HG03196 (cell line): ENCODE measurements around the gene MGAT4C.

ENCODE experiments used
- ATAC-seq: cut with Tn5 transposase; IDR thresholded peaks from one replicate; pipeline ENCODE4 v1.9.1; 2021; ENCODE audit not compliant: unreplicated experiment

The MGAT4C gene

GRCh38 chr12:86230516-86231146 lies 25.6 kb downstream of the MGAT4C start:
- ATAC-seq: no peak

- ATAC-seq: no peak
Measured at GRCh38 chr12:86229772-86230171, 26.4 kb downstream of the MGAT4C start.

- no peak for ATAC-seq
Measured at GRCh38 chr12:86228656-86229055, 27.5 kb downstream of the MGAT4C start.

GRCh38 chr12:86226481-86226880 lies 29.7 kb downstream of the MGAT4C start:
- no peak for ATAC-seq

GRCh38 chr12:86216591-86216990 lies 39.6 kb downstream of the MGAT4C start:
- ATAC-seq: no peak

- ATAC-seq: no peak
Measured at GRCh38 chr12:86213012-86213411, 43.2 kb downstream of the MGAT4C start.

GRCh38 chr12:86198696-86199444 lies 57.3 kb downstream of the MGAT4C start:
- no peak for ATAC-seq

- ATAC-seq: no peak
Measured at GRCh38 chr12:86196465-86196864, 59.7 kb downstream of the MGAT4C start.

GRCh38 chr12:86194721-86195120 lies 61.5 kb downstream of the MGAT4C start:
- no peak for ATAC-seq

GRCh38 chr12:86193931-86194330 lies 62.3 kb downstream of the MGAT4C start:
- no peak for ATAC-seq

GRCh38 chr12:86188226-86188625 lies 68.0 kb downstream of the MGAT4C start:
- no peak for ATAC-seq

- no peak for ATAC-seq
Measured at GRCh38 chr12:86186449-86186848, 69.7 kb downstream of the MGAT4C start.

GRCh38 chr12:86179855-86180254 lies 76.3 kb downstream of the MGAT4C start:
- no peak for ATAC-seq

- no peak for ATAC-seq
Measured at GRCh38 chr12:86174188-86174587, 82.0 kb downstream of the MGAT4C start.

- no peak for ATAC-seq
Measured at GRCh38 chr12:86172913-86173443, 83.2 kb downstream of the MGAT4C start.

GRCh38 chr12:86170051-86170450 lies 86.1 kb downstream of the MGAT4C start:
- ATAC-seq: no peak

GRCh38 chr12:86158956-86159355 lies 97.2 kb downstream of the MGAT4C start:
- ATAC-seq: no peak

GRCh38 chr12:86154620-86155019 lies 101.6 kb downstream of the MGAT4C start:
- ATAC-seq: no peak

GRCh38 chr12:86148612-86149011 lies 107.6 kb downstream of the MGAT4C start:
- no peak for ATAC-seq

- no peak for ATAC-seq
Measured at GRCh38 chr12:86148071-86148470, 108.1 kb downstream of the MGAT4C start.

GRCh38 chr12:86145156-86145555 lies 111.0 kb downstream of the MGAT4C start:
- ATAC-seq: no peak

- ATAC-seq: no peak
Measured at GRCh38 chr12:86143162-86143561, 113.0 kb downstream of the MGAT4C start.
